ENCODE results near the gene PDE12. TPM values are rescaled to one million over a fixed set of nuclear protein-coding genes. Genes with fewer than 3 reads are reported as not detected.

Gene PDE12
- total RNA-seq, 1 donor from 2014 or later, result 19.5 TPM

DNA sequence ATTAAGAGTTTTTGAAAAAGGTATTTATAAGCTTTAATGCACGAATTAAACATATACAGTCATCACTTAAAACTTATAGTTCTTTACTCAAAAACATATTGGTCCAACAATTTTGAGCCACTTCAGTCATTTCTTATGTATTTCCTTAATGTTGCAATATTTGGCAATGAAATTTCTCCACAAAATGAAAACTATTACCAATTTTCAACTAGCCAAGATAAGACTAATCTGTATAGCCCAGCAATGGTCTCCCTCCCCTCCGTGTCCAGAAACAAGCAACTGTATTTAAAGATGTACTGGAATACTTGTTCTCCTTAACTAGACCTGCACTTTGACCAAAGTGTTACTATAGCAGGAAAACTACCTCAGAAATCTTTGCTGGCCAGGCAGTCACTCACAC is 31.8 kb downstream of the PDE12 start:
- H3K27me3 Mint-ChIP-seq (ENCODE audit: low read depth), result no peaks in the 10 kb centered on the region
- no peak overlapping the region for H3K4me3 Mint-ChIP-seq
- no peak for DNase-seq (ENCODE audit: low read depth, low spot score)
- H3K4me1 Mint-ChIP-seq, result peaks cover 4% of the 10 kb centered on the region
- no peaks in the 10 kb centered on the region for H3K9me3 Mint-ChIP-seq
- H3K27ac Mint-ChIP-seq (ENCODE audit: unreplicated experiment), result no peak overlapping the region
- no peak for TF ChIP-seq CTCF (conservative IDR thresholded peaks at IDR 0.05)
- H3K36me3 Mint-ChIP-seq (ENCODE audit: low read depth), result no peaks in the 10 kb centered on the region

- Mint-ChIP-seq H3K27me3 (ENCODE audit: low read depth) (no peaks in the 10 kb centered on the region), H3K9me3 (no peaks in the 10 kb centered on the region), H3K36me3 (ENCODE audit: low read depth) (no peaks in the 10 kb centered on the region), H3K4me3 (peak overlapping the region; percentile 69), H3K4me1 (peaks cover 27% of the 10 kb centered on the region), H3K27ac (ENCODE audit: unreplicated experiment) (no peak overlapping the region)
- TF ChIP-seq CTCF (conservative IDR thresholded peaks at IDR 0.05), result no peak
- DNase-seq (ENCODE audit: low read depth, low spot score), result no peak
Observed at GRCh38 chr3:57592306-57592705, 36.2 kb downstream of the PDE12 start.

DNA sequence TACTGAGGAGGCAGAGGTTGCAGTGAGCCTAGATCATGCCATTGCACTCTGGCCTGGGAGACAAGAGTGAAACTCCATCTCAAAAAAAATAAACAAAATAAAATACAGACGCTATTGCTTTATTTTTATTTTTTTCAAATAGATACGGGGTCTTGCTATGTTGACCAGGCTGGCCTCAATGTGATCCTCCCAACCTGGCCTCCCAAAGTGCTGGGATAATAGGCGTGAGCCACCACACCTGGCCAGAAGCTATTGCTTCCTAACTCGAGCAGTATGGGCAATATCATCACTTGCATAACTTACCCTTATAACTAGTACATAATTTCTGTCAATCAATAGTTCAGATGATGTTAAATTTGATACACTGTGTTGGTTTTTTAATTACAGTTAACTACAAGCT is 38.1 kb downstream of the PDE12 start:
- TF ChIP-seq CTCF (conservative IDR thresholded peaks at IDR 0.05), result no peak

GRCh38 chr3:57594576-57594975 is 38.5 kb downstream of the PDE12 start:
- Mint-ChIP-seq H3K4me1 (peaks cover 38% of the 10 kb centered on the region), H3K4me3 (peak overlapping the region; percentile 94), H3K27ac (ENCODE audit: unreplicated experiment) (no peak overlapping the region), H3K27me3 (ENCODE audit: low read depth) (no peaks in the 10 kb centered on the region), H3K36me3 (ENCODE audit: low read depth) (no peaks in the 10 kb centered on the region), H3K9me3 (no peaks in the 10 kb centered on the region)
- TF ChIP-seq CTCF (conservative IDR thresholded peaks at IDR 0.05), result no peak
- DNase-seq (ENCODE audit: low read depth, low spot score), result no peak

More for the DNA sequence above, 38.1 kb downstream of the PDE12 start:
- Mint-ChIP-seq H3K4me3 (peak overlapping the region; percentile 94), H3K27ac (ENCODE audit: unreplicated experiment) (no peak overlapping the region), H3K4me1 (peaks cover 38% of the 10 kb centered on the region), H3K9me3 (no peaks in the 10 kb centered on the region), H3K27me3 (ENCODE audit: low read depth) (no peaks in the 10 kb centered on the region), H3K36me3 (ENCODE audit: low read depth) (no peaks in the 10 kb centered on the region)
- DNase-seq (ENCODE audit: low read depth, low spot score), result no peak

- TF ChIP-seq CTCF (conservative IDR thresholded peaks at IDR 0.05), result no peak
- Mint-ChIP-seq H3K4me1 (peaks cover 37% of the 10 kb centered on the region), H3K9me3 (no peaks in the 10 kb centered on the region), H3K36me3 (ENCODE audit: low read depth) (no peaks in the 10 kb centered on the region), H3K27me3 (ENCODE audit: low read depth) (no peaks in the 10 kb centered on the region), H3K27ac (ENCODE audit: unreplicated experiment) (peak overlapping the region; percentile 100), H3K4me3 (peak overlapping the region; percentile 94)
- DNase-seq (ENCODE audit: low read depth, low spot score), result peak; percentile 54
Observed at GRCh38 chr3:57596495-57597126, 40.5 kb downstream of the PDE12 start.
